22Rv1 (cell line): ENCODE results near the gene SLC30A10.

ENCODE experiments used
- ZFX ChIP-seq: fragments of 450-650 bp; IDR thresholded peaks from 2 replicates; pipeline ENCODE4 v1.6.1; 2017; ENCODE audit warnings: antibody characterized with exemption, borderline replicate concordance
- TF ChIP-seq, protein P1 (sequence below): fragments of 450-650 bp; IDR thresholded peaks from 2 replicates; pipeline ENCODE4 v1.5.1; 2017; ENCODE audit warnings: mild to moderate bottlenecking

- TF ChIP-seq, protein P1, sequence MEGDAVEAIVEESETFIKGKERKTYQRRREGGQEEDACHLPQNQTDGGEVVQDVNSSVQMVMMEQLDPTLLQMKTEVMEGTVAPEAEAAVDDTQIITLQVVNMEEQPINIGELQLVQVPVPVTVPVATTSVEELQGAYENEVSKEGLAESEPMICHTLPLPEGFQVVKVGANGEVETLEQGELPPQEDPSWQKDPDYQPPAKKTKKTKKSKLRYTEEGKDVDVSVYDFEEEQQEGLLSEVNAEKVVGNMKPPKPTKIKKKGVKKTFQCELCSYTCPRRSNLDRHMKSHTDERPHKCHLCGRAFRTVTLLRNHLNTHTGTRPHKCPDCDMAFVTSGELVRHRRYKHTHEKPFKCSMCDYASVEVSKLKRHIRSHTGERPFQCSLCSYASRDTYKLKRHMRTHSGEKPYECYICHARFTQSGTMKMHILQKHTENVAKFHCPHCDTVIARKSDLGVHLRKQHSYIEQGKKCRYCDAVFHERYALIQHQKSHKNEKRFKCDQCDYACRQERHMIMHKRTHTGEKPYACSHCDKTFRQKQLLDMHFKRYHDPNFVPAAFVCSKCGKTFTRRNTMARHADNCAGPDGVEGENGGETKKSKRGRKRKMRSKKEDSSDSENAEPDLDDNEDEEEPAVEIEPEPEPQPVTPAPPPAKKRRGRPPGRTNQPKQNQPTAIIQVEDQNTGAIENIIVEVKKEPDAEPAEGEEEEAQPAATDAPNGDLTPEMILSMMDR, result no peak
- no peak for TF ChIP-seq ZFX
Observed at GRCh38 chr1:219885680-219886079, 42.7 kb downstream of the SLC30A10 start.
